GM19099 (cell line): Measurements from ENCODE around the gene ACP6.
A peak's percentile ranks its signal among the peaks of the same experiment; 100 is the strongest.

Source experiments
- POLR2A ChIP-seq: IDR thresholded peaks from 3 replicates; pipeline ENCODE4 v1.6.1; 2011; ENCODE audit warnings: low read depth; ENCODE audit not compliant: insufficient read length; ENCODE audit errors: extremely low read depth

ACP6 gene

GRCh38 chr1:147609358-147609757 lies 61.0 kb downstream of the ACP6 start:
- no peak for TF ChIP-seq POLR2A

- no peak for TF ChIP-seq POLR2A
These were observed 61.7 kb downstream of the ACP6 start for GRCh38 chr1:147608596-147608995.

GRCh38 chr1:147605591-147605990 lies 64.7 kb downstream of the ACP6 start:
- TF ChIP-seq POLR2A = no peak

- TF ChIP-seq POLR2A = no peak
These were observed 66.3 kb downstream of the ACP6 start for GRCh38 chr1:147603986-147604385.

GRCh38 chr1:147600119-147601111 lies 69.9 kb downstream of the ACP6 start:
- peak; percentile 68 for TF ChIP-seq POLR2A

- TF ChIP-seq POLR2A = peak; percentile 48
These were observed 70.8 kb downstream of the ACP6 start for GRCh38 chr1:147599362-147600118.

GRCh38 chr1:147598621-147599361 lies 71.5 kb downstream of the ACP6 start:
- TF ChIP-seq POLR2A = no peak

- no peak for TF ChIP-seq POLR2A
These were observed 73.3 kb downstream of the ACP6 start for GRCh38 chr1:147597010-147597409.
